ENCODE measurements around the gene CREB3L1. TPM values are rescaled to one million over a fixed set of nuclear protein-coding genes. Genes with fewer than 3 reads are reported as not detected.

Gene CREB3L1
- total RNA-seq, 2 donors from 2014 or later: 8.8 to 9.9 TPM

GRCh38 chr11:46370253-46370652 is 92.8 kb downstream of the CREB3L1 start:
- no peaks in the 10 kb centered on the region for H3K27me3 Mint-ChIP-seq (ENCODE audit: insufficient read depth)
- peaks cover 22% of the 10 kb centered on the region for H3K36me3 Mint-ChIP-seq (ENCODE audit: low read depth)
- H3K27me3 ChIP-seq (ENCODE audit: control insufficient read depth, insufficient read depth, low read length, poor library complexity, severe bottlenecking): no peaks in the 10 kb centered on the region
- H3K4me1 ChIP-seq (ENCODE audit: control insufficient read depth, insufficient read depth, low read length): no peaks in the 10 kb centered on the region
- DNase-seq: no peak
- peaks cover 22% of the 10 kb centered on the region for H3K36me3 ChIP-seq (ENCODE audit: control insufficient read depth, insufficient read depth, low read length)
- WGBS, 2 experiments (ENCODE audit: insufficient coverage in 1 of 2, insufficient read length in 1 of 2): 92 to 99% methylated on average over 11 to 13 of the region's 13 CpGs
- H3K4me3 ChIP-seq (ENCODE audit: low read length): no peak overlapping the region
- H3K4me3 Mint-ChIP-seq: no peak overlapping the region
- no peaks in the 10 kb centered on the region for H3K9me3 ChIP-seq (ENCODE audit: control insufficient read depth, low read length)
- H3K27ac ChIP-seq (ENCODE audit: low read depth, low read length): no peak overlapping the region
- no peaks in the 10 kb centered on the region for H3K9me3 Mint-ChIP-seq
- peaks cover 4% of the 10 kb centered on the region for H3K4me1 Mint-ChIP-seq
- H3K9ac ChIP-seq (ENCODE audit: extremely low read depth, low read length, poor library complexity, severe bottlenecking): no peak overlapping the region
- TF ChIP-seq CTCF (conservative IDR thresholded peaks at IDR 0.05): no peak
- no peak overlapping the region for H3K27ac Mint-ChIP-seq

Other genes with a start within 250 kb of the CREB3L1 start
- gene PHF21A, start 156.2 kb upstream of the CREB3L1 start, total RNA-seq: 10 to 100 TPM; 47.2 to 53.9 TPM
- 10 to 100 TPM; 49.6 to 57.3 TPM for gene DGKZ, start 69.8 kb downstream of the CREB3L1 start, total RNA-seq
- 1,000 to 10,000 TPM in 1 of 2 donors, 100 to 1,000 TPM in 1; 644 to 1,502 TPM for gene MDK, start 104.0 kb downstream of the CREB3L1 start, total RNA-seq
- under 1 TPM in 1 of 2 donors, not detected in 1; 0.46 TPM for gene CHRM4, start 114.1 kb downstream of the CREB3L1 start, total RNA-seq

Data from endodermal cell (in vitro differentiated cells).